ENCODE results near the gene PURB. TPM values are rescaled to one million over a fixed set of nuclear protein-coding genes. Genes with fewer than 3 reads are reported as not detected.

PURB gene
- total and polyA plus RNA-seq, 3 experiments from 2014 or later: 3.2 to 45.1 (median 45.0) TPM

- H3K4me1 Mint-ChIP-seq: peaks cover 36 to 58% (median 47%) of the 10 kb centered on the region in 3 donors
- CTCF ChIA-PET: interaction anchor here (0.8 to 3.2 kb wide), 6 partner anchors 10 to 245 kb away, joined by 3 to 12 read pairs (median 4); partner anchors contain the start of gene H2AZ2
- H3K4me3 Mint-ChIP-seq: peak overlapping the region; percentile 34 to 82 (median 67)
- no peaks in the 10 kb centered on the region for H3K9me3 Mint-ChIP-seq
- H3K27ac Mint-ChIP-seq: peak overlapping the region; percentile 88 to 99 (median 99)
- no peaks in the 10 kb centered on the region for H3K36me3 Mint-ChIP-seq
- Histone ChIP-seq H3K27ac (ENCODE audit: low read depth, low read length) (peak overlapping the region; percentile 71), H3K9me3 (ENCODE audit: low read length) (no peaks in the 10 kb centered on the region), H3K36me3 (ENCODE audit: insufficient read depth, low read length) (no peaks in the 10 kb centered on the region), H3K4me3 (ENCODE audit: low read length) (peak overlapping the region; percentile 49), H3K27me3 (ENCODE audit: insufficient read depth, low read length, poor library complexity, severe bottlenecking) (no peaks in the 10 kb centered on the region), H3K4me1 (ENCODE audit: insufficient read depth, low read length) (peaks cover 27% of the 10 kb centered on the region)
- POLR2A ChIA-PET: interaction anchor here (0.6 kb wide), 1 partner anchor 202 kb away, joined by 11 read pairs; no protein-coding TSS in a partner anchor
- peak; percentile 16 to 76 (median 66) for DNase-seq
- no peaks in the 10 kb centered on the region for H3K27me3 Mint-ChIP-seq
Measured at GRCh38 chr7:44891372-44891771, 6.0 kb upstream of the PURB start.

GRCh38 chr7:44889086-44889781, 3.9 kb upstream of the PURB start:
- no peak for DNase-seq
- peaks cover 37% of the 10 kb centered on the region for H3K4me1 ChIP-seq (ENCODE audit: insufficient read depth, low read length)
- no peaks in the 10 kb centered on the region for H3K9me3 ChIP-seq (ENCODE audit: low read length)
- H3K4me3 ChIP-seq (ENCODE audit: low read length): no peak overlapping the region
- H3K36me3 Mint-ChIP-seq: peaks cover 3 to 13% (median 4%) of the 10 kb centered on the region in 3 donors
- no peak overlapping the region for H3K4me3 Mint-ChIP-seq
- peaks cover 43 to 67% (median 60%) of the 10 kb centered on the region in 3 donors for H3K4me1 Mint-ChIP-seq
- no peaks in the 10 kb centered on the region for H3K27me3 ChIP-seq (ENCODE audit: insufficient read depth, low read length, poor library complexity, severe bottlenecking)
- peaks cover 3 to 4% (median 3%) of the 10 kb centered on the region in 5 donors for H3K9me3 Mint-ChIP-seq
- H3K36me3 ChIP-seq (ENCODE audit: insufficient read depth, low read length): no peaks in the 10 kb centered on the region
- no peak overlapping the region for H3K27ac ChIP-seq (ENCODE audit: low read depth, low read length)
- H3K27ac Mint-ChIP-seq: peak overlapping the region; percentile 63 to 97 (median 90)
- ChIA-PET POLR2A (no interaction called here), CTCF (no interaction called here)
- H3K27me3 Mint-ChIP-seq: peaks cover 0 to 7% of the 10 kb centered on the region in 2 donors

DNA sequence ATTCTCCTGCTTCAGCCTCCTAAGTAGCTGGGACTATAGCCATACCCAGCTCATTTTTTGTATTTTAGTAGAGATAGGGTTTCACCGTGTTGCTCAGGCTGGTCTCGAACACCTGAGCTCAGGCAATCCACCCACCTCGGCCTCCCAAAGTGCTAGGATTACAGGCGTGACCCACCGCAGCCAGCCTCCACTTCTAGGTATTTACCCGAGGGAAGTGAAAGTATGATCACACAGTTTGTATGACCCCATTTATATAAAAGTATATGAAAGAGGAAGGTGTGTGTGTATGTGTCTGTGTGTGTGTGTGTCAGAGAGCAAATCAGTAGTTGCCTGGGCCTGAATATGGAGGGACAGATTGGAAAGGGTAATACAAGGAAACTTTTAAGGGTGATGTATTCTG, 2.0 kb upstream of the PURB start:
- H3K4me3 Mint-ChIP-seq: peak overlapping the region in 4 of 7 donors; percentile 1 to 60 (median 10)
- H3K27ac ChIP-seq (ENCODE audit: low read depth, low read length): peak overlapping the region; percentile 96
- peaks cover 3 to 14% (median 8%) of the 10 kb centered on the region in 5 donors for H3K9me3 Mint-ChIP-seq
- ChIA-PET CTCF (interaction anchor here (4.8 kb wide), 1 partner anchor 30 kb away, joined by 25 read pairs; no protein-coding TSS in a partner anchor), POLR2A (interaction anchor here (0.7 kb wide), 1 partner anchor 228 kb away, joined by 5 read pairs; no protein-coding TSS in a partner anchor)
- peaks cover 0 to 7% of the 10 kb centered on the region in 2 donors for H3K27me3 Mint-ChIP-seq
- no peak for DNase-seq
- no peaks in the 10 kb centered on the region for H3K36me3 ChIP-seq (ENCODE audit: insufficient read depth, low read length)
- peak overlapping the region; percentile 44 to 100 (median 100) for H3K27ac Mint-ChIP-seq
- H3K4me1 Mint-ChIP-seq: peaks cover 49 to 71% (median 68%) of the 10 kb centered on the region in 3 donors
- peaks cover 7% of the 10 kb centered on the region for H3K9me3 ChIP-seq (ENCODE audit: low read length)
- no peaks in the 10 kb centered on the region for H3K27me3 ChIP-seq (ENCODE audit: insufficient read depth, low read length, poor library complexity, severe bottlenecking)
- H3K4me3 ChIP-seq (ENCODE audit: low read length): no peak overlapping the region
- peaks cover 3 to 21% (median 5%) of the 10 kb centered on the region in 3 donors for H3K36me3 Mint-ChIP-seq
- H3K4me1 ChIP-seq (ENCODE audit: insufficient read depth, low read length): peaks cover 43% of the 10 kb centered on the region

DNA sequence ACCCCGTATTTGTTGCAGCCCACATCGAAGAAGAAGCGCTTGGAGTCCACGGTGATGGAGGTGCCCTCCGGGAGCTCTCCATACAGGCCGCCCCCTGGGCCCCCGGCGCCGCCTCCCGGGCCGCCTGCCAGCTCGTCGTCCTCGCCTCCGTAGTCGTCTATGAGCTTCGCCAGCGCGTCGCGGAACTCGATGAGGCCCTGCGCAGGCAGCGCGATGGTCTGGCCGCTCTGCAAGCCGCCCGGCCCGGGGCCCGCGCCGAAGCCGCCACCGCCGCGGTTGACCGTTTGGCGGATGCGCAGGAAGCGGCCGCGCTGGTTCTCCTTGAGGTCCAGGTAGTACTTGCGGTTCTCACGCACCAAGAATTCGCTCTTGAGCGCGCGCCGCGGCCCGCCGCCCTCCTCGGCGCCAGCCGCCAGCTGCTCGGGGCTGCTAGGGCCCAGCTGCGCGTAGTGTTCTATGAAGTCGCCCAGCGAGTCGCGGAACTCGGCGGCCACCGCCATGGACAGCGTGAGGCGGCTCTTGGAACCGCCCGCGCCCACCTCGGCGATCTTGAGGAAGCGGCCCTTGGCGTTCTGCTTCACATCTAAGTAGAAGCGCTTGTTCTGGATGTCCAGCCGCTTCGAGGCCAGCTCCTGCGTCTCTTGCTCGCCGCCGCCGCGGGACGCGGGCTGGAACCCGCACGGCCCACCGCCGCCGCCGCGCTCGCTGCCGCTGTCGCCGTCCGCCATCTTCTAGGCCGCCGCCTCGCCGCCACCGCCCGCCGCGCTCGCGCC, 523 bp downstream of the PURB start:
- H3K27ac ChIP-seq (ENCODE audit: low read depth, low read length): peak overlapping the region; percentile 79

GRCh38 chr7:44883961-44884620, 1.2 kb downstream of the PURB start:
- Mint-ChIP-seq H3K4me3 (peak overlapping the region; percentile 85 to 98 (median 94)), H3K4me1 (peaks cover 57 to 77% (median 76%) of the 10 kb centered on the region in 3 donors), H3K27me3 (peaks cover 0 to 7% of the 10 kb centered on the region in 2 donors), H3K9me3 (peaks cover 3 to 14% (median 8%) of the 10 kb centered on the region in 5 donors), H3K36me3 (peaks cover 5 to 29% (median 6%) of the 10 kb centered on the region in 3 donors), H3K27ac (peak overlapping the region; percentile 93 to 100 (median 96))
- Histone ChIP-seq H3K4me3 (ENCODE audit: low read length) (peak overlapping the region; percentile 59), H3K27me3 (ENCODE audit: insufficient read depth, low read length, poor library complexity, severe bottlenecking) (no peaks in the 10 kb centered on the region), H3K36me3 (ENCODE audit: insufficient read depth, low read length) (no peaks in the 10 kb centered on the region), H3K4me1 (ENCODE audit: insufficient read depth, low read length) (peaks cover 48% of the 10 kb centered on the region), H3K27ac (ENCODE audit: low read depth, low read length) (peak overlapping the region; percentile 79), H3K9me3 (ENCODE audit: low read length) (peaks cover 7% of the 10 kb centered on the region)
- no peak for DNase-seq
- CTCF ChIA-PET: interaction anchor here (1.0 to 4.8 kb wide), 6 partner anchors 10 to 303 kb away, joined by 3 to 25 read pairs (median 7); partner anchors contain the start of gene H2AZ2
- POLR2A ChIA-PET: interaction anchor here (0.5 to 2.8 kb wide), 14 partner anchors 10 to 961 kb away, joined by 3 to 34 read pairs (median 4); partner anchors contain the start of genes H2AZ2, NUDCD3, OGDH and TBRG4

More for the DNA sequence above, 523 bp downstream of the PURB start:
- peak overlapping the region; percentile 85 to 98 (median 95) for H3K4me3 Mint-ChIP-seq
- ChIA-PET POLR2A (interaction anchor here (0.5 to 2.8 kb wide), 24 partner anchors 10 to 961 kb away, joined by 3 to 34 read pairs (median 4); partner anchors contain the start of genes DBNL, H2AZ2, MYO1G and NUDCD3), CTCF (interaction anchor here (1.0 to 4.8 kb wide), 8 partner anchors 9 to 303 kb away, joined by 3 to 25 read pairs (median 4); partner anchors contain the start of gene H2AZ2)
- peaks cover 0 to 7% of the 10 kb centered on the region in 2 donors for H3K27me3 Mint-ChIP-seq
- Histone ChIP-seq H3K9me3 (ENCODE audit: low read length) (peaks cover 7% of the 10 kb centered on the region), H3K27me3 (ENCODE audit: insufficient read depth, low read length, poor library complexity, severe bottlenecking) (no peaks in the 10 kb centered on the region), H3K36me3 (ENCODE audit: insufficient read depth, low read length) (no peaks in the 10 kb centered on the region), H3K4me3 (ENCODE audit: low read length) (peak overlapping the region; percentile 59), H3K4me1 (ENCODE audit: insufficient read depth, low read length) (peaks cover 48% of the 10 kb centered on the region)
- H3K36me3 Mint-ChIP-seq: peaks cover 5 to 25% (median 6%) of the 10 kb centered on the region in 3 donors
- H3K4me1 Mint-ChIP-seq: peaks cover 55 to 77% (median 74%) of the 10 kb centered on the region in 3 donors
- H3K9me3 Mint-ChIP-seq: peaks cover 3 to 14% (median 8%) of the 10 kb centered on the region in 5 donors
- peak; percentile 38 to 82 (median 53) for DNase-seq
- H3K27ac Mint-ChIP-seq: peak overlapping the region; percentile 93 to 100 (median 96)

DNA sequence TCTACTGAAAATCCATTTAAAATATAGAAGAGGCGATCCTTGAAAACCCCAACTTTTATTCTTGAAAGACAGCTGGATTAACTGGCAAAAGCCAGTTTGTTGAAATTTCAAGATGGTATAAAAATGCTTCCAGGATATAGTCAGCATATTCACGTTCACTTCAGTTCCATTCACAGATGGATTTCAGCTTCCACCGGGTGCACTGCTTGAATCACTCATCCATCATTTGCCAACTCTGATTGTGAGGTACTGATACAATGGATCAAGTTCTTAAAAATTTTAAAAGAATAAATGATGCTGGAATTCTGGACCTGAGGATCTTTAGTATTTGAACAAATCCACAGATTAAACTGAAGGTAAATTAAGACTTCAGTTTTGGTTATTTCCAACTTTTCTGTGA, 2.4 kb downstream of the PURB start:
- peaks cover 3 to 14% (median 8%) of the 10 kb centered on the region in 5 donors for H3K9me3 Mint-ChIP-seq
- H3K27me3 ChIP-seq (ENCODE audit: insufficient read depth, low read length, poor library complexity, severe bottlenecking): no peaks in the 10 kb centered on the region
- H3K27ac Mint-ChIP-seq: peak overlapping the region; percentile 10 to 100 (median 66)
- H3K4me3 Mint-ChIP-seq: peak overlapping the region; percentile 41 to 98 (median 74)
- no peak for DNase-seq
- CTCF ChIA-PET: interaction anchor here (2.9 to 3.1 kb wide), 2 partner anchors 26 to 253 kb away, joined by 11 to 12 read pairs; no protein-coding TSS in a partner anchor
- H3K27ac ChIP-seq (ENCODE audit: low read depth, low read length): peak overlapping the region; percentile 22
- peaks cover 5 to 32% (median 6%) of the 10 kb centered on the region in 3 donors for H3K36me3 Mint-ChIP-seq
- H3K36me3 ChIP-seq (ENCODE audit: insufficient read depth, low read length): no peaks in the 10 kb centered on the region
- H3K27me3 Mint-ChIP-seq: peaks cover 0 to 7% of the 10 kb centered on the region in 2 donors
- peaks cover 48% of the 10 kb centered on the region for H3K4me1 ChIP-seq (ENCODE audit: insufficient read depth, low read length)
- H3K4me3 ChIP-seq (ENCODE audit: low read length): no peak overlapping the region
- H3K4me1 Mint-ChIP-seq: peaks cover 55 to 83% (median 82%) of the 10 kb centered on the region in 3 donors
- POLR2A ChIA-PET: interaction anchor here (0.7 kb wide), 1 partner anchor 17 kb away, joined by 6 read pairs; no protein-coding TSS in a partner anchor
- H3K9me3 ChIP-seq (ENCODE audit: low read length): peaks cover 7% of the 10 kb centered on the region

DNA sequence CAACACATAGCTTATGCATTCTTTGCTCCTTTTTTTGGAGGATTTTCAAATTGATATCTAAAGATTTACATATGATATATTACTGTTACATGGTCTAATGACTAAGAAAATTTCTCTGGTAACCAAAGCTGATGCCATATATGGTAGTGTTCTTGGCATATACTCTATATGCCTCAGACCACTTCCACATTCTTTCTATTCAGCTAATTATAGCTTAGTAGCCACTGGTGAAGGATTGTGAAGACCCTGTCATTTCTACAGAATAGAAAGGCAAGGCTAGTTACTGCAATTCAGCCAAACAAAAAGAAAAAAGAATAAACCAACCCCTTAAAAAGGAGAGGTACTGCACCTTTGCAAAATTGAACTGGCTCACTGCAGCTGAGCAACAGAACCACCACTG, 3.7 kb downstream of the PURB start:
- Histone ChIP-seq H3K27ac (ENCODE audit: low read depth, low read length) (peak overlapping the region; percentile 22), H3K36me3 (ENCODE audit: insufficient read depth, low read length) (no peaks in the 10 kb centered on the region), H3K27me3 (ENCODE audit: insufficient read depth, low read length, poor library complexity, severe bottlenecking) (no peaks in the 10 kb centered on the region), H3K4me3 (ENCODE audit: low read length) (peak overlapping the region; percentile 18), H3K4me1 (ENCODE audit: insufficient read depth, low read length) (peaks cover 48% of the 10 kb centered on the region), H3K9me3 (ENCODE audit: low read length) (peaks cover 7% of the 10 kb centered on the region)
- Mint-ChIP-seq H3K27me3 (peaks cover 0 to 7% of the 10 kb centered on the region in 2 donors), H3K9me3 (peaks cover 3 to 14% (median 8%) of the 10 kb centered on the region in 5 donors), H3K27ac (peak overlapping the region in 7 of 8 donors; percentile 17 to 92 (median 81)), H3K4me3 (peak overlapping the region in 6 of 7 donors; percentile 18 to 79 (median 56)), H3K4me1 (peaks cover 51 to 82% (median 80%) of the 10 kb centered on the region in 3 donors), H3K36me3 (peaks cover 5 to 35% (median 6%) of the 10 kb centered on the region in 3 donors)
- ChIA-PET CTCF (interaction anchor here (0.8 to 3.1 kb wide), 9 partner anchors 10 to 254 kb away, joined by 3 to 12 read pairs (median 4); partner anchors contain the start of gene TBRG4), POLR2A (interaction anchor here (0.6 to 1.8 kb wide), 3 partner anchors 12 to 79 kb away, joined by 3 to 5 read pairs (median 4); partner anchors contain the start of gene H2AZ2)
- DNase-seq: no peak

Measured in CD8-positive, alpha-beta memory T cell (primary cell).